Mesendoderm (in vitro differentiated cells): ENCODE results near the gene GCH1.

Experiments used
- DNase-seq: peaks from one replicate; pipeline ENCODE4 v3.0.0; 2013
- H2AK5ac ChIP-seq: 2 replicates; pipeline ENCODE4 v1.6.1; 2013; ENCODE audit warnings: low read length, inconsistent platforms
- H2BK120ac ChIP-seq: 2 replicates; pipeline ENCODE4 v1.6.1; 2013; ENCODE audit warnings: low read depth, mild to moderate bottlenecking, low read length, moderate library complexity, mixed read lengths
- H2BK15ac ChIP-seq: replicated peaks from 2 replicates; pipeline ENCODE4 v1.6.1; 2013; ENCODE audit warnings: low read depth, mild to moderate bottlenecking, moderate library complexity
- H2BK5ac ChIP-seq: 2 replicates; pipeline ENCODE4 v1.6.1; 2013; ENCODE audit warnings: low read length, inconsistent platforms
- H3K18ac ChIP-seq: 2 replicates; pipeline ENCODE4 v1.6.1; 2013; ENCODE audit warnings: mild to moderate bottlenecking, low read length, mixed read lengths
- H3K23ac ChIP-seq: one replicate; pipeline ENCODE4 v1.6.1; 2013; ENCODE audit warnings: low read length
- H3K27ac ChIP-seq: 2 replicates; pipeline ENCODE4 v1.5.1; 2013; ENCODE audit warnings: low read depth, mild to moderate bottlenecking, inconsistent platforms, low read length, moderate library complexity
- H3K27me3 ChIP-seq: 2 replicates; pipeline ENCODE4 v1.6.1; 2013; ENCODE audit warnings: low read length, control low read depth, mild to moderate bottlenecking, inconsistent platforms; ENCODE audit not compliant: insufficient read depth, poor library complexity
- H3K36me3 ChIP-seq: 2 replicates; pipeline ENCODE4 v1.6.1; 2013; ENCODE audit warnings: low read length, inconsistent platforms; ENCODE audit not compliant: control insufficient read depth, insufficient read depth
- H3K4ac ChIP-seq: one replicate; pipeline ENCODE4 v1.6.1; 2013; ENCODE audit warnings: low read depth, mild to moderate bottlenecking, low read length, moderate library complexity
- H3K4me1 ChIP-seq: 2 replicates; pipeline ENCODE4 v1.6.1; 2013; ENCODE audit warnings: low read depth, low read length, inconsistent platforms; ENCODE audit not compliant: control insufficient read depth
- H3K4me2 ChIP-seq: 2 replicates; pipeline ENCODE4 v1.6.1; 2013; ENCODE audit warnings: low read length
- H3K4me3 ChIP-seq: 2 replicates; pipeline ENCODE4 v1.5.1; 2013; ENCODE audit warnings: mild to moderate bottlenecking, low read length
- H3K56ac ChIP-seq: one replicate; pipeline ENCODE4 v1.6.1; 2013; ENCODE audit warnings: low read length
- H3K79me1 ChIP-seq: 2 replicates; pipeline ENCODE4 v1.6.1; 2013; ENCODE audit warnings: low read length, inconsistent platforms
- H3K79me2 ChIP-seq: 2 replicates; pipeline ENCODE4 v1.6.1; 2013; ENCODE audit warnings: mild to moderate bottlenecking, low read length; ENCODE audit not compliant: control insufficient read depth, insufficient read depth
- H3K9ac ChIP-seq: 2 replicates; pipeline ENCODE4 v1.6.1; 2013; ENCODE audit warnings: low read length, inconsistent platforms
- H4K5ac ChIP-seq: one replicate; pipeline ENCODE4 v1.6.1; 2013; ENCODE audit warnings: low read length
- H4K8ac ChIP-seq: one replicate; pipeline ENCODE4 v1.6.1; 2013; ENCODE audit warnings: low read depth, mild to moderate bottlenecking, control low read depth, low read length, moderate library complexity
- WGBS: extraction: QIAGEN DNeasy Blood & Tissue Kit; methylation state at CpG from one replicate; pipeline ENCODE4 v1.1.7; 2013; ENCODE audit warnings: low lambda C conversion rate, missing lambda C conversion rate; ENCODE audit not compliant: insufficient coverage; ENCODE audit errors: extremely low coverage; 5-methylcytosine and 5-hydroxymethylcytosine counted together

Gene GCH1

DNA sequence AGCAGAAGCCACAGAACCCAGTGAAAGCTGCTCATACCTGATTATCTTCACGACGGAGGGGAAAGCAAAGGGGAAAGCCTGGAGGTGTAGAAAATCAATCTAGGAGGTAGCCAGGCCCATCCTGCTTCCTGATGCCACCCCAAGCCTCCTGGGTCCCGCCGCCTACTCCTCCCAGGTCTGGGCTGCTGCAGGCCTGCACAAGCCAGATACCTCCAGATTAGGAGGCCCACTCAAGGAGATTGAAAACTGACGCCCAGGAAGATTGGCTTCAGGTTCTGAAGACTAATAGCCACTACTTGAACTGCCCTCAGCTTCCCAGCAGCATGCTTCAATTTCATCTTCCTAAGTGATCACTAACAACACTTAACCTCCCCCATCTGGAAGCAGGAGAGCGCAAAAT lies 87.1 kb downstream of the GCH1 start:
- H3K36me3 ChIP-seq = no peaks in the 10 kb centered on the region
- no peak overlapping the region for H3K56ac ChIP-seq
- no peak for DNase-seq
- no peak overlapping the region for H3K4ac ChIP-seq
- H2AK5ac ChIP-seq = no peak overlapping the region
- no peak overlapping the region for H4K5ac ChIP-seq
- no peak overlapping the region for H3K4me3 ChIP-seq
- no peaks in the 10 kb centered on the region for H3K79me2 ChIP-seq
- no peak overlapping the region for H2BK5ac ChIP-seq
- no peak overlapping the region for H3K23ac ChIP-seq
- no peak overlapping the region for H3K4me2 ChIP-seq
- H3K27ac ChIP-seq = no peak overlapping the region
- H2BK120ac ChIP-seq = no peak overlapping the region
- H3K18ac ChIP-seq = no peak overlapping the region
- no peak overlapping the region for H2BK15ac ChIP-seq
- H3K4me1 ChIP-seq = no peaks in the 10 kb centered on the region
- H3K27me3 ChIP-seq = no peaks in the 10 kb centered on the region
- WGBS = no CpG with 5 or more reads among the region's 6 CpGs
- H4K8ac ChIP-seq = no peak overlapping the region
- no peaks in the 10 kb centered on the region for H3K79me1 ChIP-seq
- no peak overlapping the region for H3K9ac ChIP-seq

GRCh38 chr14:54815016-54815415 lies 87.6 kb downstream of the GCH1 start:
- Histone ChIP-seq H3K18ac (no peak overlapping the region), H2AK5ac (no peak overlapping the region), H3K4ac (no peak overlapping the region), H4K8ac (no peak overlapping the region), H3K23ac (no peak overlapping the region), H3K27ac (no peak overlapping the region), H2BK15ac (no peak overlapping the region), H3K36me3 (no peaks in the 10 kb centered on the region), H2BK5ac (no peak overlapping the region), H3K9ac (no peak overlapping the region), H3K4me2 (no peak overlapping the region), H2BK120ac (no peak overlapping the region), H3K4me1 (no peaks in the 10 kb centered on the region), H3K4me3 (no peak overlapping the region), H3K27me3 (no peaks in the 10 kb centered on the region), H3K79me2 (no peaks in the 10 kb centered on the region), H4K5ac (no peak overlapping the region), H3K79me1 (no peaks in the 10 kb centered on the region), H3K56ac (no peak overlapping the region)
- no CpG with 5 or more reads among the region's 12 CpGs for WGBS
- no peak for DNase-seq

DNA sequence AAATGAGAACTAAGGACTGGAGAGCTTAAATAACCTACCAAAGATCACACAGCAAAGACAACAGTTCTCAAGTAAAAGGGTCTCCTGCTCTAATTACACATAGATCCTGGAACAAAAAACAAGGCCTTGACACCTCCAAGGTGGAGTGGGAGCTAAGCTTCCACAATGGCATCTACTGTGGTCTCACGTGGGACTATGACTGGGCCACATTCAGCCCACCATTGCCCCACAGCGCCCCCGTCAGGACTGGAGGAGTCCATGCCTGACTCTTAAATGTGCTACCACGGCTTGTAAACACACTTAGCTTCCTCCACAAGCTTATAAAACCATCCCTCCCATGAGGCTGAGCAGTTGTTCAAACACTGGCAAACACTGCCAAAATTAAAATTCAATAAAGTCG lies 88.5 kb downstream of the GCH1 start:
- WGBS = no CpG with 5 or more reads among the region's 5 CpGs
- Histone ChIP-seq H3K79me1 (no peaks in the 10 kb centered on the region), H3K4ac (no peak overlapping the region), H3K23ac (no peak overlapping the region), H3K79me2 (no peaks in the 10 kb centered on the region), H3K9ac (no peak overlapping the region), H2BK5ac (no peak overlapping the region), H2BK120ac (no peak overlapping the region), H3K18ac (no peak overlapping the region), H4K5ac (no peak overlapping the region), H3K4me1 (no peaks in the 10 kb centered on the region), H3K4me3 (no peak overlapping the region), H3K27ac (no peak overlapping the region), H4K8ac (no peak overlapping the region), H2BK15ac (no peak overlapping the region), H3K36me3 (no peaks in the 10 kb centered on the region), H3K56ac (no peak overlapping the region), H3K4me2 (no peak overlapping the region), H2AK5ac (no peak overlapping the region), H3K27me3 (no peaks in the 10 kb centered on the region)
- DNase-seq = peak; percentile 50

DNA sequence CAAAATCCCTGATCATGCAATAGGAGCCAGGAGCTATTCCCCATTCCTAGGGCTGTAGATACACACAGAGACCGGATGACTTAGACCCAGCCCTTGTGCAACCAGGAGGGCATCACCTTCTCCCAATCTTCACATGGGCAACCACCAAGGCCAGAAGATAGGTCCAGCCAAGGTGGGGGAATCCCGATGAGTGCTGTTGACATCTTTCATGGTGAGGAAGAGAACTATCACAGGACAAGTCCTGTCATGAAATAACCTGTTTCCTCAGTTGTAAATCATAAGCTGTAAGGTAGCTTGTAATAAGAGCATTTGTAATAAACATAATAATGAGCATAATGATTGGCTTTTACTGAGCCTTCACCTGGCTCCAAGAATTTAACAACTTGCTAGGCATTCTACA lies 89.5 kb downstream of the GCH1 start:
- H3K27ac ChIP-seq = no peak overlapping the region
- WGBS = no CpG with 5 or more reads among the region's 2 CpGs
- no peak overlapping the region for H3K4me3 ChIP-seq
- H2AK5ac ChIP-seq = no peak overlapping the region
- no peaks in the 10 kb centered on the region for H3K4me1 ChIP-seq
- no peak overlapping the region for H3K56ac ChIP-seq
- no peak overlapping the region for H3K4me2 ChIP-seq
- H3K79me1 ChIP-seq = no peaks in the 10 kb centered on the region
- no peak overlapping the region for H3K18ac ChIP-seq
- no peak overlapping the region for H2BK5ac ChIP-seq
- H4K5ac ChIP-seq = no peak overlapping the region
- no peak overlapping the region for H3K4ac ChIP-seq
- no peak overlapping the region for H3K23ac ChIP-seq
- DNase-seq = no peak
- H2BK120ac ChIP-seq = no peak overlapping the region
- no peak overlapping the region for H3K9ac ChIP-seq
- H3K36me3 ChIP-seq = no peaks in the 10 kb centered on the region
- no peaks in the 10 kb centered on the region for H3K27me3 ChIP-seq
- H4K8ac ChIP-seq = no peak overlapping the region
- no peaks in the 10 kb centered on the region for H3K79me2 ChIP-seq
- H2BK15ac ChIP-seq = no peak overlapping the region

DNA sequence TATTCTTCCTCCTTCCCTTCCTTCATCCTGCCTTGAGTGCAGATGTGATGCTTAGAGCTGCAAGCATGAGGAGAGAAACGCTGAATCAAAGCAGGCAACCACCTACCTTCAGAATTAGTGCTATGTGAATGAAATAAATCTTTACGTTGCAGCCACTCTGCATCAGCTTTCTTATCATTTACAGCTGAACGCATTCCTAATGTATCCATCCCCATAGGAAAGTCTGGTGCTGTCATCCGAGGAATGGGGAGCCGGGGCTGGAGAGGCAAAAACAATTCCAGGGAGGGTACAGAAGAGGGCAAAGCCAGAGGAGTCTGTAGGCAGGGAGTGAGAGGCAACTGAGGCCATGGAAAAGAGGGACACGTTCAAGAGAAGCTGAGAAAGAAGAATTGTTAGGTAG lies 90.0 kb downstream of the GCH1 start:
- no peak overlapping the region for H3K56ac ChIP-seq
- no peak overlapping the region for H3K23ac ChIP-seq
- no peak overlapping the region for H3K4me2 ChIP-seq
- H2AK5ac ChIP-seq = no peak overlapping the region
- no peaks in the 10 kb centered on the region for H3K36me3 ChIP-seq
- H3K79me1 ChIP-seq = no peaks in the 10 kb centered on the region
- DNase-seq = no peak
- no peak overlapping the region for H2BK15ac ChIP-seq
- no peak overlapping the region for H3K4me3 ChIP-seq
- H2BK120ac ChIP-seq = no peak overlapping the region
- no peak overlapping the region for H4K5ac ChIP-seq
- H3K9ac ChIP-seq = no peak overlapping the region
- no CpG with 5 or more reads among the region's 6 CpGs for WGBS
- no peak overlapping the region for H3K4ac ChIP-seq
- H2BK5ac ChIP-seq = no peak overlapping the region
- no peaks in the 10 kb centered on the region for H3K79me2 ChIP-seq
- H3K18ac ChIP-seq = no peak overlapping the region
- no peak overlapping the region for H4K8ac ChIP-seq
- H3K4me1 ChIP-seq = no peaks in the 10 kb centered on the region
- H3K27me3 ChIP-seq = no peaks in the 10 kb centered on the region
- no peak overlapping the region for H3K27ac ChIP-seq

DNA sequence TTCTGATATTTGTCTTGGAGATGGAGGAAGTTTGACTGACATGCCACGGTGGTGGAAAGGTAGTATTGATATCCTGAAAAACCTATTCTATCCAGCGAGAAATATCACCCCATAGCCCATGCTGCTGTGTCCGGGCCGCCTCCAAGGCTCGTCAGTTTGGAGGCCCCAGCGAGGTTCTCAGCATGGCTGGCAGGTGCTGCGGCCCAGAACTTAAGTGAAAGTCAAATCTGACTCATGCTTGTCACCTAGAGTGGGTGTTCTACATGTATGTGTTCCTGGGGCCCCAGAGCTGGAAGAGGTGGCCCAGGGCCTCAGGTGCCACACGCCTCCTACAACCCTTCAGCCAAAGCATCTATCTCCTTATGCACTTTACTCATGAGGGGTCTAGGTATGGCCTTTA lies 92.9 kb downstream of the GCH1 start:
- no peak overlapping the region for H2AK5ac ChIP-seq
- H3K4ac ChIP-seq = no peak overlapping the region
- WGBS = no CpG with 5 or more reads among the region's 8 CpGs
- no peak overlapping the region for H4K8ac ChIP-seq
- no peak for DNase-seq
- no peak overlapping the region for H4K5ac ChIP-seq
- no peak overlapping the region for H2BK15ac ChIP-seq
- no peaks in the 10 kb centered on the region for H3K4me1 ChIP-seq
- H3K4me2 ChIP-seq = no peak overlapping the region
- H3K56ac ChIP-seq = no peak overlapping the region
- no peaks in the 10 kb centered on the region for H3K36me3 ChIP-seq
- no peak overlapping the region for H2BK5ac ChIP-seq
- no peak overlapping the region for H3K23ac ChIP-seq
- no peaks in the 10 kb centered on the region for H3K79me1 ChIP-seq
- H3K9ac ChIP-seq = no peak overlapping the region
- H3K18ac ChIP-seq = no peak overlapping the region
- H3K27me3 ChIP-seq = no peaks in the 10 kb centered on the region
- H3K27ac ChIP-seq = no peak overlapping the region
- H3K4me3 ChIP-seq = no peak overlapping the region
- no peak overlapping the region for H2BK120ac ChIP-seq
- H3K79me2 ChIP-seq = no peaks in the 10 kb centered on the region
